ENCODE results near the gene PUS3. TPM values are rescaled to one million over a fixed set of nuclear protein-coding genes. Genes with fewer than 3 reads are reported as not detected.

PUS3 gene
- total and polyA plus RNA-seq, 2 experiments from 2014 or later, result 7.3 to 14.1 TPM

DNA sequence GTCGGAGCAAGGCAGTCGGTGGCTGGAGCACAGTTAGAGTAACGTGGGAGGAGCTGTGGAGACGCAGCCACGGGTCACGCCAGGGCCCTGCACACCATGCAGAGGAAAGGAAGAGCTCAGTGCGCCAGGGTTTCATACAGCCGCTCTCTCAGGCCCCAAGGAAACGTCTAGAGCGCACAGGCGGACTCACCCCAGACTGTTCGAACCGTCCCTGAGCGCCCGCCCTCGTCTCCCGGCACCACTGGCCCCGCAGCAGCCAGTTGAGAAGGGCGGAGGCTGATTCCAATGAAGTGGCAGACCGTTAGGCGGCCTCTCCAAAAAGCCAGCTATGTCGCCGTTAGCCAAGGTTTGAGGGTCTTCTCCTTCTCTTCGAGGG lies 16.0 kb downstream of the PUS3 start:
- Histone ChIP-seq H3K4me3 (no peak overlapping the region), H3K4me2 (peak overlapping the region; percentile 71), H3K9me3 (ENCODE audit: low read depth) (no peaks in the 10 kb centered on the region), H3K9me2 (replicated peaks; ENCODE audit: insufficient read depth) (no peaks in the 10 kb centered on the region), H4K20me1 (ENCODE audit: insufficient read depth, poor library complexity, severe bottlenecking) (no peaks in the 10 kb centered on the region), H3K36me3 (replicated peaks; ENCODE audit: insufficient read depth, low read depth) (no peaks in the 10 kb centered on the region), H3K4me1 (ENCODE audit: insufficient read depth) (no peaks in the 10 kb centered on the region), H3K27me3 (no peaks in the 10 kb centered on the region), H3K27ac (peak overlapping the region; percentile 89), H2AFZ (peak overlapping the region; percentile 95), H3K79me2 (peaks cover 26% of the 10 kb centered on the region)
- WGBS (ENCODE audit: low lambda C conversion rate, missing lambda C conversion rate), result 92% methylated on average over 24 of the region's 24 CpGs
- DNase-seq (ENCODE audit: low spot score), result no peak
- TF ChIP-seq EZH2phosphoT487 (IDR thresholded peaks at IDR 0.05; ENCODE audit: low read depth, severe bottlenecking, unreplicated experiment), result no peak
- TF ChIP-seq EZH2 (IDR thresholded peaks at IDR 0.05; ENCODE audit: borderline replicate concordance), result no peak

DNA sequence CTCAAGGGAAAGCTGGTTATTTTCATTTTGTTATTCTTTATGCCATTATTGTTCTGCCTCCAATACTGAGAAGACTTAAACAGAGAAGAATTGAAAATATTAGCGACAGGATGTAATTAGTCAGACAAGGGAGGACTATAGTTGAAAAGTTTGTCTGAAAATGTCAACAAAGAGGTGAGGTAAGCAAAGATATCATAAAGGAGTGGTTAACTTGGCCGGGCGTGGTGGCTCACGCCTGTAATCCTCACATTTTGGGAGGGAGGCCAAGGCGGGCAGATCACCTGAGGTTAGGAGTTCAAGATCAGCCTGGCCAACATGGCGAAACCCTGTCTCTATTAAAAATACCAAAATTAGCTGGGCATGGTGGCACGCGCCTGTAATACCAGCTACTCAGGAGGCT lies 19.6 kb downstream of the PUS3 start:
- H3K4me1 ChIP-seq (ENCODE audit: insufficient read depth), result no peaks in the 10 kb centered on the region
- no peak overlapping the region for H3K4me3 ChIP-seq
- no peak overlapping the region for H3K27ac ChIP-seq
- no peaks in the 10 kb centered on the region for H3K79me2 ChIP-seq
- no peaks in the 10 kb centered on the region for H3K27me3 ChIP-seq
- 81% methylated on average over 8 of the region's 8 CpGs for WGBS (ENCODE audit: low lambda C conversion rate, missing lambda C conversion rate)
- TF ChIP-seq EZH2phosphoT487 (IDR thresholded peaks at IDR 0.05; ENCODE audit: low read depth, severe bottlenecking, unreplicated experiment) (no peak), EZH2 (IDR thresholded peaks at IDR 0.05; ENCODE audit: borderline replicate concordance) (no peak)
- TF ChIP-seq, protein P1, sequence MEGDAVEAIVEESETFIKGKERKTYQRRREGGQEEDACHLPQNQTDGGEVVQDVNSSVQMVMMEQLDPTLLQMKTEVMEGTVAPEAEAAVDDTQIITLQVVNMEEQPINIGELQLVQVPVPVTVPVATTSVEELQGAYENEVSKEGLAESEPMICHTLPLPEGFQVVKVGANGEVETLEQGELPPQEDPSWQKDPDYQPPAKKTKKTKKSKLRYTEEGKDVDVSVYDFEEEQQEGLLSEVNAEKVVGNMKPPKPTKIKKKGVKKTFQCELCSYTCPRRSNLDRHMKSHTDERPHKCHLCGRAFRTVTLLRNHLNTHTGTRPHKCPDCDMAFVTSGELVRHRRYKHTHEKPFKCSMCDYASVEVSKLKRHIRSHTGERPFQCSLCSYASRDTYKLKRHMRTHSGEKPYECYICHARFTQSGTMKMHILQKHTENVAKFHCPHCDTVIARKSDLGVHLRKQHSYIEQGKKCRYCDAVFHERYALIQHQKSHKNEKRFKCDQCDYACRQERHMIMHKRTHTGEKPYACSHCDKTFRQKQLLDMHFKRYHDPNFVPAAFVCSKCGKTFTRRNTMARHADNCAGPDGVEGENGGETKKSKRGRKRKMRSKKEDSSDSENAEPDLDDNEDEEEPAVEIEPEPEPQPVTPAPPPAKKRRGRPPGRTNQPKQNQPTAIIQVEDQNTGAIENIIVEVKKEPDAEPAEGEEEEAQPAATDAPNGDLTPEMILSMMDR (IDR thresholded peaks at IDR 0.05; ENCODE audit: poor library complexity), result no peak
- no peaks in the 10 kb centered on the region for H3K9me3 ChIP-seq (ENCODE audit: low read depth)
- no peaks in the 10 kb centered on the region for H4K20me1 ChIP-seq (ENCODE audit: insufficient read depth, poor library complexity, severe bottlenecking)
- no peaks in the 10 kb centered on the region for H3K9me2 ChIP-seq (replicated peaks; ENCODE audit: insufficient read depth)
- no peak overlapping the region for H3K4me2 ChIP-seq
- no peak overlapping the region for H2AFZ ChIP-seq
- H3K36me3 ChIP-seq (replicated peaks; ENCODE audit: insufficient read depth, low read depth), result no peaks in the 10 kb centered on the region
- DNase-seq (ENCODE audit: low spot score), result no peak

DNA sequence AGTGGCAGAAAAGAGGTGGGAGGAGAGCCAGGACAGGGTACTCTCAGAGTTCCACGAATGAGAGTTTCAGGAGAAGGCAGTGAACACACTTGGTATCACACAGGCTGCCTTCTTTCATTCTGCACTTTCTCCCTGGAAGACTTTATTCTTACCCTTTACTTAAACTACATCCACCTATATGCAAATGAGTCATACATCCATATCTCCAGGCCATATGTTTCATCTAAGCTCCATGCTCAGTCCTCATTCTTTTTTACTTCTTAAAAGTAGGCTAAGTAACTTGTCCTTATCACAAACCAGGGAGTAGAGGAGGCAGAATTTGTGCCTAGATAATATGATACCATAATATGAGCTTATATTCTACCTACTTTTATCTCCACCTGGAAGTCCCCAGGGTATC lies 21.7 kb downstream of the PUS3 start:
- Histone ChIP-seq H3K9me3 (ENCODE audit: low read depth) (no peaks in the 10 kb centered on the region), H3K79me2 (no peaks in the 10 kb centered on the region), H3K27me3 (no peaks in the 10 kb centered on the region), H3K4me1 (ENCODE audit: insufficient read depth) (no peaks in the 10 kb centered on the region), H3K9me2 (replicated peaks; ENCODE audit: insufficient read depth) (no peaks in the 10 kb centered on the region), H3K27ac (no peak overlapping the region), H3K4me3 (no peak overlapping the region), H4K20me1 (ENCODE audit: insufficient read depth, poor library complexity, severe bottlenecking) (no peaks in the 10 kb centered on the region), H2AFZ (no peak overlapping the region), H3K4me2 (no peak overlapping the region), H3K36me3 (replicated peaks; ENCODE audit: insufficient read depth, low read depth) (no peaks in the 10 kb centered on the region)
- TF ChIP-seq, protein P1 (IDR thresholded peaks at IDR 0.05; ENCODE audit: poor library complexity), result no peak
- TF ChIP-seq EZH2phosphoT487 (IDR thresholded peaks at IDR 0.05; ENCODE audit: low read depth, severe bottlenecking, unreplicated experiment) (no peak), EZH2 (IDR thresholded peaks at IDR 0.05; ENCODE audit: borderline replicate concordance) (no peak)
- 80% methylated on average over 1 of the region's 1 CpG for WGBS (ENCODE audit: low lambda C conversion rate, missing lambda C conversion rate)
- DNase-seq (ENCODE audit: low spot score), result no peak

DNA sequence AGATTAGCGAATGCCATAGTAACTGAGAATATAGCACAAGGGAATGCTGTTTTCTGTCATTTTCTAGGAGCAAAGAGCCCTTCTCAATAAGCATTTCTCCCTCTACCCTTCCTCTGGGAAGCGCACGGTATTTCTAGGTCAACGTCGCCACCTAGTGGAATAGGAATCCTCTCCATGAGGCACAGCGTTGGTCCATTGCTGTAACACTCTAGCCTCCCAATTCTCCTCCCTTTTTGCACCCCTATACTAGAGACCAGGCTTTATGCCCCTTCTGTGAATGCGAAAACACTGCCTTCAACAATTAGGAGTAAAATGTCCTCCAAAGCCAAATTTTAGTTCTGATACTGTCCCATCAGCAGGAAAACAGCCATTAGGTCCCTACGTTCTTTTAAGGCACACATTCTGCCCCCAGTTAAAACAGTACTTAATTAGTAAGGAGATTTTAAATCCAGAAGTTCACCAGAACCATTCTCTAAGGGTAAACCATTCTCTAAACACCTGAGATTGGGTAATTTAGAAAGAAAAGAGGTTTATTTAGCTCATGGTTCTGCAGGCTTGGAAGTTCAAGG lies 28.4 kb downstream of the PUS3 start:
- Histone ChIP-seq H4K20me1 (ENCODE audit: insufficient read depth, poor library complexity, severe bottlenecking) (no peaks in the 10 kb centered on the region), H3K79me2 (no peaks in the 10 kb centered on the region), H2AFZ (no peak overlapping the region), H3K9me2 (replicated peaks; ENCODE audit: insufficient read depth) (no peaks in the 10 kb centered on the region), H3K9me3 (ENCODE audit: low read depth) (no peaks in the 10 kb centered on the region), H3K27ac (no peak overlapping the region), H3K36me3 (replicated peaks; ENCODE audit: insufficient read depth, low read depth) (no peaks in the 10 kb centered on the region), H3K27me3 (no peaks in the 10 kb centered on the region), H3K4me1 (ENCODE audit: insufficient read depth) (no peaks in the 10 kb centered on the region), H3K4me3 (no peak overlapping the region), H3K4me2 (peak overlapping the region; percentile 71)
- DNase-seq (ENCODE audit: low spot score), result peak; percentile 86
- WGBS (ENCODE audit: low lambda C conversion rate, missing lambda C conversion rate), result 12% methylated on average over 8 of the region's 8 CpGs
- TF ChIP-seq EZH2phosphoT487 (IDR thresholded peaks at IDR 0.05; ENCODE audit: low read depth, severe bottlenecking, unreplicated experiment) (no peak), EZH2 (IDR thresholded peaks at IDR 0.05; ENCODE audit: borderline replicate concordance) (no peak)
- TF ChIP-seq, protein P1 (IDR thresholded peaks at IDR 0.05; ENCODE audit: poor library complexity), result peak; percentile 77

Measured in hepatocyte (in vitro differentiated cells).